AG04449 (cell line): ENCODE results near the gene AGBL4.

ENCODE experiments used
- CTCF ChIA-PET: fragments of 350-600 bp; formaldehyde crosslinking; extraction: SDS; loops from one replicate; lab custom pipeline; 2021; ENCODE audit warnings: antibody characterized with exemption; lab: Yijun Ruan, JAX
- POLR2A ChIA-PET: fragments of 400-600, 350-600 bp; formaldehyde crosslinking; extraction: SDS; loops from one replicate; lab custom pipeline; 2020; ENCODE audit warnings: antibody characterized with exemption, inconsistent platforms; lab: Yijun Ruan, JAX
- DNase-seq: peaks from one replicate; pipeline ENCODE4 v3.0.0-alpha.2; 2010; ENCODE audit warnings: low read depth, low spot score
- H3K4me3 ChIP-seq: 2 replicates; pipeline ENCODE4 v1.5.1; 2011; ENCODE audit warnings: low read depth, mild to moderate bottlenecking, control low read depth, low read length
- TF ChIP-seq, protein P1 (sequence below): IDR thresholded peaks from one replicate; pipeline ENCODE4 v1.5.1; 2011; ENCODE audit warnings: mild to moderate bottlenecking, moderate library complexity, low read length, control low read depth, inconsistent platforms; ENCODE audit not compliant: insufficient read depth; ENCODE audit errors: missing control alignments

Gene AGBL4

DNA sequence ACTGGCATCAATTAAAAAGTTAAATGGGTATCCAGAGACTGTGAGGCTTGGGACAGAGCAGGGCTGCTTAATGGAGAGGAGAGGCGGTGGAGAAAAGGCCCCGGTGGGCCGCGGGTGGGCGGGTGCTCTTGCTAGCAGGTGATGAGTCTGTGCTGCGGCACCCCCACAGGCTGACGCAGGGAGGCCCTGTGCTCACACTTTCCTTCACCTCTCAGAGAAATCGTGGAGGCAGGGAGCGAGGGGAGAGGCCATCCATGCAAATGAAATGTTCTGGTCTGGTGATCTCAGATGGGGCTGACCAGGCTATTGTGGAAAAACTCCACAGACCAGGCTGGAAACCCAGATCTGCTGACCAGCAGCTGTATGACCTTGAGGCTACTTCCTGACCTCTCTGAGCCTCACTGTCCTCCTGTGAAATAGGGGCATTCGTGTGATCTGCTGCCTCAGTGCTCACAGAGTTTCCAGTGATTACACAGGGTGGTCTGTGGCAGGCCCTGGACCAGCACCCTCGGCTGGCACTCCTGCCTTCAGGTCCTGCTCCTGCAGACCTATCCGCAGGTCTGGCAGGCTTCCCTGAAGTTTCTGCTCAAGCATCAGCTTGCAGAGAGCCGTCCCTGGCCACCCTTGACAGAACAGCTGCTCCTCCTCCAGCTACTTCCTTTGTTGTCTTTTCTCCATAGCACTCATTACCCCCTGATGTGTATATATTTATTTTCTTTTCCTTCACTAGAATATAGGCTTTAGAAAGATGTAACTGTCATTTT, 1336.3 kb downstream of the AGBL4 start:
- ChIA-PET CTCF (no interaction called here), POLR2A (no interaction called here)
- TF ChIP-seq, protein P1, sequence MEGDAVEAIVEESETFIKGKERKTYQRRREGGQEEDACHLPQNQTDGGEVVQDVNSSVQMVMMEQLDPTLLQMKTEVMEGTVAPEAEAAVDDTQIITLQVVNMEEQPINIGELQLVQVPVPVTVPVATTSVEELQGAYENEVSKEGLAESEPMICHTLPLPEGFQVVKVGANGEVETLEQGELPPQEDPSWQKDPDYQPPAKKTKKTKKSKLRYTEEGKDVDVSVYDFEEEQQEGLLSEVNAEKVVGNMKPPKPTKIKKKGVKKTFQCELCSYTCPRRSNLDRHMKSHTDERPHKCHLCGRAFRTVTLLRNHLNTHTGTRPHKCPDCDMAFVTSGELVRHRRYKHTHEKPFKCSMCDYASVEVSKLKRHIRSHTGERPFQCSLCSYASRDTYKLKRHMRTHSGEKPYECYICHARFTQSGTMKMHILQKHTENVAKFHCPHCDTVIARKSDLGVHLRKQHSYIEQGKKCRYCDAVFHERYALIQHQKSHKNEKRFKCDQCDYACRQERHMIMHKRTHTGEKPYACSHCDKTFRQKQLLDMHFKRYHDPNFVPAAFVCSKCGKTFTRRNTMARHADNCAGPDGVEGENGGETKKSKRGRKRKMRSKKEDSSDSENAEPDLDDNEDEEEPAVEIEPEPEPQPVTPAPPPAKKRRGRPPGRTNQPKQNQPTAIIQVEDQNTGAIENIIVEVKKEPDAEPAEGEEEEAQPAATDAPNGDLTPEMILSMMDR: no peak
- no peak for DNase-seq
- H3K4me3 ChIP-seq: no peak overlapping the region

DNA sequence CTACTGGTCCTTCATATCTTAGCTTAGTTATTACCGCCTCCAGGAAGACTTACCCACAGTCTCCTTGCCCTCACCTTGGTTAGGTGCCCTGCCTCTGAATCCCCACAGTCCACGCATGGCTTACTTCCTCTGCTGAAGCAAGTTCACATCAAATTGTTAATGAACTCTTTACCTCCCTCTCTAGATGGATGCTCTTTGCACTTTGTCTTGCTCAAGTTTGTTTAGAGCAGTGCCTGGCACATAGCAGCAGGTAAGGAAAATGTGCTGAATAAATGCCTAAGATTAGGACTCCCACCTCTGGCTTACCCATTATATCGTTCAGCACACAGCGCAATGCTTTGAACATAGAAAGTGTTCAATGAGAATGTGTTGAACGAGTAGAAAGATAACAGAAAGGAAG, 1337.6 kb downstream of the AGBL4 start:
- no peak overlapping the region for H3K4me3 ChIP-seq
- ChIA-PET CTCF (interaction anchor here (0.8 to 1.4 kb wide), 3 partner anchors 9 to 11 kb away, joined by 3 to 6 read pairs (median 3); no protein-coding TSS in a partner anchor), POLR2A (no interaction called here)
- no peak for DNase-seq
- TF ChIP-seq, protein P1: no peak

- CTCF ChIA-PET: no interaction called here
- H3K4me3 ChIP-seq: no peak overlapping the region
- POLR2A ChIA-PET: no interaction called here
- TF ChIP-seq, protein P1: no peak
- no peak for DNase-seq
Observed at GRCh38 chr1:48684381-48684780, 1339.4 kb downstream of the AGBL4 start.

- no peak overlapping the region for H3K4me3 ChIP-seq
- POLR2A ChIA-PET: no interaction called here
- no peak for DNase-seq
- TF ChIP-seq, protein P1: no peak
- CTCF ChIA-PET: interaction anchor here (0.9 kb wide), 1 partner anchor 12 kb away, joined by 3 read pairs; no protein-coding TSS in a partner anchor
Observed at GRCh38 chr1:48683839-48684238, 1339.9 kb downstream of the AGBL4 start.

DNA sequence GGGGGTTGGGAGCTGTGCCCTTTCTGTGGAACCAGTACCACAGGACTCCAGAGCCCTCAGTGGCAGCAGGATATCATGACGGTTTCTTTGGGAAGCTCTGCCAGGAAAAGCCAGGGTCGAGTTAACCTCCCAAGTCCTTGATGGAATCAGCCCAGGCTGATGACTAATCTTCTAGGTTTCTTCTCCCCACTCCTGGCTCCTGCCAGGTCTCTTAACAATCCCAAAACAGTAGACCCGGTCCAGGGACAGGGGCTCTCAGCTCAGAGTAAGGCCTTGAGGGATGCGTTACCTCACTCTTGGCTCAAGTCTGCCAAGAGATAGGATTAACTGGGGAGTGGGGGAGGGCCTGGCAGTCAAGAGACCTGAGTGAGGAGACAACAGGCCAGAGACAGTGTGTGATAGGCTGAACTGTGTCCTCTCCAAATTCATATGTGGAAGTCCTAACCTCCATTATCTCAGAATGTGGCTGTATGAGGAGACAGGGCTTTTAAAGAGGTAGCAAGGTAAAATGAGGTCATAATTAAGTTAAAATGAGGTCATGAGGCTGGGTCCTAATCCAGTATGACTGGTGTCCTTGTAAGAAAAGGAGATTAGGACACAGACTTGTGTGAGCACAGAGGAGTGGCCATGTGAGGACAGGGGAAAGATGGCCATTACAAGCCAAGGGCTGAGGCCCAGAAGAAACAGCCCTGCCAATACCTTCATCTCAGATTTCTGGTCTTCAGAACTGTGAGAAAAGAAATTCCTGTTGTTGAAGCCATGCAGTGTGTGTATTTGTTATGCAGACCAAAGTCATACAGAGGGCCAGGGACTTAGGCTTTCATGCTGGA, 1342.1 kb downstream of the AGBL4 start:
- POLR2A ChIA-PET: no interaction called here
- CTCF ChIA-PET: no interaction called here
- H3K4me3 ChIP-seq: no peak overlapping the region
- DNase-seq: no peak
- TF ChIP-seq, protein P1: no peak
